Hepatocyte (in vitro differentiated cells): ENCODE data around the gene BRCA1.

Experiments
- CTCF ChIP-seq: fragments of 200-600 bp; sonication (generic); IDR thresholded peaks from 2 replicates; pipeline ENCODE4 v1.5.1; 2016; ENCODE audit warnings: antibody characterized with exemption, mild to moderate bottlenecking; ENCODE audit not compliant: poor library complexity
- EZH2 ChIP-seq: fragments of 200-600 bp; sonication (generic); IDR thresholded peaks from 2 replicates; pipeline ENCODE4 v1.6.1; 2016; ENCODE audit warnings: antibody characterized with exemption, mild to moderate bottlenecking, borderline replicate concordance
- EZH2phosphoT487 ChIP-seq: fragments of 200-600 bp; sonication (generic); IDR thresholded peaks from one replicate; pipeline ENCODE4 v1.6.1; 2018; ENCODE audit warnings: antibody characterized with exemption, mild to moderate bottlenecking, low read depth, moderate library complexity; ENCODE audit not compliant: unreplicated experiment, severe bottlenecking

DNA sequence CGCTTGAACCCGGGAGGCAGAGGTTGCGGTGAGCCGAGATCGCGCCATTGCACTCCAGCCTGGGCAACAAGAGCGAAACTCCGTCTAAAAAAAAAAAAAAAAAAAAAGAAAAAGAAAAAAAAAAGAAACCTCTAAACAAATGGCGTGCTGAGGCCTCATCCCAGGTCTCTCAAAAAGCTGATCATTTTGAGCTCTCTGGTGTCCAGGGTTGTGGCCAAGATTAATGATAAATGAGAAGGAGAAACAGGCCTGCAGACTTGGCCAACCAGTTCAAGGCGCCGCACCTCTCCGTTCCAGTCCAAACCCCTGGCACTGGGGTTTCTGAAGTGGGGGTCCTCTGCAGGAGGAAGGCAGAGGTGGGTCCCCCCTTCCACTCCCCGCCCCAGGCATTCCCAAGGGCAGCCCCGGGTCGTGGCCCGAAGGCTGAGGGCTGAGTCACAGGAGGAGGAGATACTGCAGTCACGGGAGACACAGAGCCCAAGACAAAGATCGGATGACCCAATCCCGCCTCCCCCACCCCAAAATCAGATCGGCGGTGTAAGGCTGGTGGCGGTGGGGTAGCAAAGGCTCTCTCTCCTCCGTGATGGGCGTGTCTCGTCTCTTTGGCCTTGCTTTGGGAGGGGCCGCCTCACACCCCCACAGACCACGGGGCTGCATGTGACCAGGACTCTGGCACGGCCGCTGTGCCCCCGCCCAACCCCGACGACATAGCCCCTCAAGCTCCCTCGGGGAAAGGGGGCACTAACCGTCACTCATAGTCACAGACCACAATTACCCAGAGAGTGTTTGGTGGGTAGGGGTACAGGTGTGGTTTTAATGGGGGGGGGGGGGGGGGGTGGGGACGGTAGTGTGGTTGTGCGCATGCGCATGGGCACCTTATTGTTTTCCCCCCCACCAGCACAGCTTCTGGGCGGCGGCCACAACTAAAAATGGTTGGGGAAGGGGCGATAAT is 104.1 kb downstream of the BRCA1 start:
- TF ChIP-seq CTCF (no peak), EZH2 (no peak), EZH2phosphoT487 (no peak)
